ENCODE data around the gene CNOT9. TPM values are rescaled to one million over a fixed set of nuclear protein-coding genes. Genes with fewer than 3 reads are reported as not detected.

CNOT9 gene, protein sequence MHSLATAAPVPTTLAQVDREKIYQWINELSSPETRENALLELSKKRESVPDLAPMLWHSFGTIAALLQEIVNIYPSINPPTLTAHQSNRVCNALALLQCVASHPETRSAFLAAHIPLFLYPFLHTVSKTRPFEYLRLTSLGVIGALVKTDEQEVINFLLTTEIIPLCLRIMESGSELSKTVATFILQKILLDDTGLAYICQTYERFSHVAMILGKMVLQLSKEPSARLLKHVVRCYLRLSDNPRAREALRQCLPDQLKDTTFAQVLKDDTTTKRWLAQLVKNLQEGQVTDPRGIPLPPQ
- 65.7 TPM for total RNA-seq (2021; ENCODE audit: unreplicated experiment)
- 31.1 and 33.0 TPM in 2 replicates for polyA plus RNA-seq (2012)
- Bru-seq, nascent RNA: percentile 92 among the genes with signal in this experiment
- BruChase-seq, experiment 1, labeled RNA remaining after a 6-hour chase: percentile 93 among the genes with signal in this experiment
- percentile 94 among the genes with signal in this experiment for BruChase-seq, experiment 2, labeled RNA remaining after a 2-hour chase
- long read RNA-seq, full-length matches to known transcripts: 83 of 126 reads
- long read RNA-seq, partial matches to known transcripts: 9 of 126 reads
- long read RNA-seq, other reads (novel, unspliced or antisense): 34 of 126 reads

- no peaks in the 10 kb centered on the region for H3K9me2 ChIP-seq (ENCODE audit: insufficient read depth)
- H3K9me3 ChIP-seq (ENCODE audit: control insufficient read depth in 1 of 2, insufficient read depth in 1 of 2, low read depth in 1 of 2, low read length in 2 of 2): no peaks in the 10 kb centered on the region
- peak within 1 kb of the TSS; percentile 96 for H3K9ac ChIP-seq (ENCODE audit: low read length)
- ChIA-PET RAD21 (ENCODE audit: low non-redundant PET in 1 of 2, low total read pairs in 2 of 2, uncharacterized antibody in 2 of 2, unreplicated experiment in 2 of 2) (no interaction called here), POLR2A (no interaction called here), CTCF (no interaction called here)
- TF ChIP-seq SIN3A (IDR thresholded peaks at IDR 0.05; ENCODE audit: low read depth) (peak; percentile 78), POLR2AphosphoS5 (IDR thresholded peaks at IDR 0.05; ENCODE audit: low read depth, low read length) (peak; percentile 84), EGR1 (IDR thresholded peaks at IDR 0.05; ENCODE audit: low read depth) (peak; percentile 100), ZFX (IDR thresholded peaks at IDR 0.05) (no peak), POLR2A (IDR thresholded peaks at IDR 0.05; ENCODE audit: borderline replicate concordance, extremely low read depth, insufficient read depth, insufficient read length) (peak; percentile 58), CBX3 (IDR thresholded peaks at IDR 0.05; ENCODE audit: low read depth) (peak; percentile 95), SP1 (IDR thresholded peaks at IDR 0.05; ENCODE audit: low read depth) (peak; percentile 66), TCF7L2 (IDR thresholded peaks at IDR 0.05; ENCODE audit: borderline replicate concordance, extremely low read depth, insufficient read depth, insufficient read length) (peak; percentile 4)
- TF ChIP-seq, protein P1, sequence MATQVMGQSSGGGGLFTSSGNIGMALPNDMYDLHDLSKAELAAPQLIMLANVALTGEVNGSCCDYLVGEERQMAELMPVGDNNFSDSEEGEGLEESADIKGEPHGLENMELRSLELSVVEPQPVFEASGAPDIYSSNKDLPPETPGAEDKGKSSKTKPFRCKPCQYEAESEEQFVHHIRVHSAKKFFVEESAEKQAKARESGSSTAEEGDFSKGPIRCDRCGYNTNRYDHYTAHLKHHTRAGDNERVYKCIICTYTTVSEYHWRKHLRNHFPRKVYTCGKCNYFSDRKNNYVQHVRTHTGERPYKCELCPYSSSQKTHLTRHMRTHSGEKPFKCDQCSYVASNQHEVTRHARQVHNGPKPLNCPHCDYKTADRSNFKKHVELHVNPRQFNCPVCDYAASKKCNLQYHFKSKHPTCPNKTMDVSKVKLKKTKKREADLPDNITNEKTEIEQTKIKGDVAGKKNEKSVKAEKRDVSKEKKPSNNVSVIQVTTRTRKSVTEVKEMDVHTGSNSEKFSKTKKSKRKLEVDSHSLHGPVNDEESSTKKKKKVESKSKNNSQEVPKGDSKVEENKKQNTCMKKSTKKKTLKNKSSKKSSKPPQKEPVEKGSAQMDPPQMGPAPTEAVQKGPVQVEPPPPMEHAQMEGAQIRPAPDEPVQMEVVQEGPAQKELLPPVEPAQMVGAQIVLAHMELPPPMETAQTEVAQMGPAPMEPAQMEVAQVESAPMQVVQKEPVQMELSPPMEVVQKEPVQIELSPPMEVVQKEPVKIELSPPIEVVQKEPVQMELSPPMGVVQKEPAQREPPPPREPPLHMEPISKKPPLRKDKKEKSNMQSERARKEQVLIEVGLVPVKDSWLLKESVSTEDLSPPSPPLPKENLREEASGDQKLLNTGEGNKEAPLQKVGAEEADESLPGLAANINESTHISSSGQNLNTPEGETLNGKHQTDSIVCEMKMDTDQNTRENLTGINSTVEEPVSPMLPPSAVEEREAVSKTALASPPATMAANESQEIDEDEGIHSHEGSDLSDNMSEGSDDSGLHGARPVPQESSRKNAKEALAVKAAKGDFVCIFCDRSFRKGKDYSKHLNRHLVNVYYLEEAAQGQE (IDR thresholded peaks at IDR 0.05; ENCODE audit: low read depth): no peak
- TF ChIP-seq, protein P2, sequence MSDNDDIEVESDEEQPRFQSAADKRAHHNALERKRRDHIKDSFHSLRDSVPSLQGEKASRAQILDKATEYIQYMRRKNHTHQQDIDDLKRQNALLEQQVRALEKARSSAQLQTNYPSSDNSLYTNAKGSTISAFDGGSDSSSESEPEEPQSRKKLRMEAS (IDR thresholded peaks at IDR 0.05): peak; percentile 99
- peaks cover 9 to 17% of the 10 kb centered on the region in 2 experiments; a peak in 3 of 4 replicates for H3K36me3 ChIP-seq (ENCODE audit: control insufficient read depth in 1 of 2, insufficient read depth in 2 of 2, low read length in 2 of 2)
- peak within 1 kb of the TSS; percentile 88 for H3K27ac ChIP-seq (ENCODE audit: low read depth, low read length)
- H3K4me3 ChIP-seq (replicated peaks in 1 of 2; ENCODE audit: low read depth in 1 of 2, low read length in 2 of 2): peak within 1 kb of the TSS; percentile 59 to 85
- H3K4me1 ChIP-seq (ENCODE audit: control insufficient read depth in 1 of 2, insufficient read depth in 2 of 2, low read length in 2 of 2): peaks cover 15 to 27% of the 10 kb centered on the region in 2 experiments
- DNase-seq (ENCODE audit: low read depth, low spot score) (peak; percentile 94), ATAC-seq (peak; percentile 91)
- intact Hi-C loops (cut with micrococcal nuclease): loop anchor here (2.0 kb wide), 1 partner anchor 170 kb away; the partner anchor contains the start of gene CTDSP1
- no peaks in the 10 kb centered on the region for H3K27me3 ChIP-seq (ENCODE audit: insufficient read depth, low read length)
- BruUV-seq (replicated peaks): no TSS peak
- peak within 1 kb of the TSS; percentile 83 for H3K4me2 ChIP-seq (ENCODE audit: low read length)
- peaks cover 95% of the 10 kb centered on the region for H3K79me2 ChIP-seq (ENCODE audit: insufficient read depth, low read length)
- no peaks in the 10 kb centered on the region for H4K20me1 ChIP-seq (ENCODE audit: insufficient read depth)
- H2AFZ ChIP-seq (ENCODE audit: low read depth, low read length, poor library complexity, severe bottlenecking): no peak within 1 kb of the TSS
Measured at GRCh38 chr2:218568190-218569037, at the start of gene CNOT9, which contains the start of gene USP37. CNOT9 (plus strand) TSS chr2:218568839; CDS start chr2:218568955, 116 bp downstream. USP37 (minus strand) TSS chr2:218568351; CDS start chr2:218558653, 9,698 bp downstream.
